Renal cortical epithelial cell (primary cell): Measurements from ENCODE around the gene KCTD5. TPM values are rescaled to one million over a fixed set of nuclear protein-coding genes. Genes with fewer than 3 reads are reported as not detected.

Experiments
- DNase-seq: peaks from one replicate; pipeline ENCODE4 v3.0.0-alpha.2; 2011; ENCODE audit warnings: low read depth
- total RNA-seq: library from RNA; depleted of rRNA; stranded (reverse); fragments of >200 nt; gene quantifications from 2 replicates; pipeline ENCODE4 v1.2.3, GENCODE V29; 2014

The KCTD5 gene
- total RNA-seq, 1 donor from 2014 or later, result 26.0 TPM

- DNase-seq, result no peak
Measured at GRCh38 chr16:2697401-2697948, 15.2 kb downstream of the KCTD5 start.

- no peak for DNase-seq
Measured at GRCh38 chr16:2698103-2698870, 16.0 kb downstream of the KCTD5 start.

GRCh38 chr16:2698965-2699750 lies 16.8 kb downstream of the KCTD5 start:
- no peak for DNase-seq

- no peak for DNase-seq
Measured at GRCh38 chr16:2699791-2700600, 17.7 kb downstream of the KCTD5 start.

DNA sequence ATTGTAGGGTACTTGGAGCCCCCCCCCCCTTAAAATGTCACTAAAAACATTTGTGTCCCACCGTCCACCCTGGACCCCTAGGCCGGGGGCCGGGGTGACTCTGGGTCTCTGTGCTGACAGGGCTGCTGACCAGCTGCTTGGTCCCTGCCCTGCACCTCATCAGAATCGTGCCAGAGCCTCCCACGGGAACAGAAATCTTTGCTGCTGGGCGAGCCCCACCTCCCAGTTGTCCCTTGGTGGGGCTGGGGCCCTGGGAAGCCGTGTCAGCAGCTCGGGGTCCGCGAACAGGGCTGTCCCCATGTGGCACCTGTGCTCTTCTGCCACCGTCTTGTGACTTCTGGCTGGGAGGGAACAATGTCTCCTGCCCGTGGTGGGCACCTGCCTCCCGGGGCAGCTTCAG lies 18.5 kb downstream of the KCTD5 start:
- no peak for DNase-seq

DNA sequence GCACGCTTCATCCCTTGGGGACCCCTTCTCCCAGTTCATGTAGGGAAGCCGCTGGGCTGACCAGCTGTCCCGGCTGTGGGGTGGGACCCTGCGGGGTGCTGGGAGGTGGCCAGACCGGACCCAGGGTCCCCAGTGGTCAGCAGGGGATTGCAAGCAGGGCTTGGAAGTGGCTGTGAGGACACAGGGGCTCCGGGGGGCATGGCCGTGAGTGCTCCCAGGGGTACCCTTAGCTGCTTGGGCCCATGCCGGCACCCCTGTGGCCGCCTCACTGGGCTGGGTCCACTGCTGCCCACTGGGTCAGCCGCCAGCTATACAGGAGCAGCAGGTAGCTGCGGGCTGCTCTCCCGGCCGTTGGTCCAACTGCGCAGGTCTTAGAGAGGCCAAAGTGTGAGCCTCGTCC lies 18.9 kb downstream of the KCTD5 start:
- DNase-seq, result no peak

- DNase-seq, result no peak
Measured at GRCh38 chr16:2701713-2702437, 19.6 kb downstream of the KCTD5 start.

DNA sequence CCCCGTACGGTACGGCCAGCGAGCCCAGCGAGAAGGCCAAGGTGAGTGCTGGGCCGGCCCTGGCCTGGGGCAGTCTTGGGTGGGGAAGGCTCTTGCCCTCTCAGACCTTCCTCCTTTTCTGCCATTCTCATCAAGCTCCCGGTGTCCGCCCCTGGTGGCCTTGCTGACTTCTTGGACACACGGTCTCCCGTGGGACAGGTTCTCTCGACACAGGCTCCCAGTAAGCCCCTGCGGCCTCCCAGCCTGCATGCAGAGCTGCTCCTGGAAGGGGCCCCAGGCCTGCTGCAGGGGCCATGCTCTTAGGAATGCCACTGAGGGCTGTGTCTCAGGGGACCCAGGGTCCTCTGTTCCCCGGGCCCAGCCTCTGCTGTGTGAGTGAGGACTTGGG lies 20.1 kb downstream of the KCTD5 start:
- no peak for DNase-seq

GRCh38 chr16:2702871-2703745 lies 20.8 kb downstream of the KCTD5 start:
- DNase-seq, result no peak

GRCh38 chr16:2704166-2704982 lies 22.1 kb downstream of the KCTD5 start:
- DNase-seq, result no peak

- DNase-seq, result no peak
Measured at GRCh38 chr16:2704983-2705275, 22.6 kb downstream of the KCTD5 start.

GRCh38 chr16:2705351-2705750 lies 23.0 kb downstream of the KCTD5 start:
- DNase-seq, result no peak

DNA sequence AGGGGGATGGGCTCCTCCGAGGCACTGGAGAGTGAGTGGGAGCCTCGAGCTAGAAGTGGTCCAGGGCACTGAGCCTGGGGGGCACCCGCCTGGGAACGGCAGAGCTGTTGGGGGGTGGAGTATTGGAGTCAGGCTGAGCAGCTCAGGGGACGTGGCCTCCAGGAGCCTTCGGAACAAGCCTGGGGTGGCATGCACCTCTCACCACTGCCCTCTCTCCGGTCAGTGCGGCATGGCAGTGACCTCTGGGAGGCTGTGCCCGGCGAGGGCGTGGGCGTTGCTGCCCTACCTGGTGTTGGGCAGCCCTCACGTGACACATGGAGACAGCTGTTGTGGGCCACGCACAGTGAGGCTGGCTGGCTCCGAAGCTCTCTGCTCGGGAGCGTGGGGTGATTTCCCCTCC lies 23.8 kb downstream of the KCTD5 start:
- DNase-seq, result no peak

DNA sequence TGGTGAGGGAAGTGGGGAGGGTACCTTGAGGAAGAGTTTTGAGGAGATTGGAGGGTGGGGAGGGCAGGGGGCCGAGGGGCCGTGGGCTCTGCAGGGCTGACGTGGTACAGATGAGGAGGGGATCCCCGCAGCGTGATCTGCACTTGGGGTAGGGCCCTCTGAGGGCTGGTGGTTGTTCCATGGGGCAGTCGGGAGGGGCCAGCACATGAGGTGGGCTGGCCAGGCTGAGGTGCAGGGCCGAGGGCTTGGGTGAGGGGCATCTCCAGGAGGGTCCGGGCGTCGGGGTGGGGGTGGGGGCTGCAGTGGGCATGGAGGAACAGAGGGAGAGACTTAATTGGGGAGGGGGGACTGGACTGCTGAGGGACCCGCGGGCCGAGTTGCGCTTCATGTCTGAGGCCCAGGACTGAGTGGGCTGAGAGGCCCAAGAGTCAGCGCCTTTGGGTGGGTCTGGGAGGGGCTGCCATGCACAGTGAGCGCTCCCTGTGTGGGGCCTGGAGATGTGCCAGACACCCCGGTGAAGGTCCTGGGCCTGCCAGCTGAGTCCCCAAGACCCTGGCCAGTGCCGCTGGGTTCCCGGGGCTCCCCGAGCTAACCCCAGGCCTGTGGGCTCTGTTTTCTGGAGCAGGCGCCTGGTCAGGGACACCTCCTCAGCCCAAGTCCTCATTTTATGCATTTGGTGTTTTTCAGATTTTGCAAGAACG lies 24.4 kb downstream of the KCTD5 start:
- no peak for DNase-seq

GRCh38 chr16:2707368-2708289 lies 25.3 kb downstream of the KCTD5 start:
- DNase-seq, result no peak

DNA sequence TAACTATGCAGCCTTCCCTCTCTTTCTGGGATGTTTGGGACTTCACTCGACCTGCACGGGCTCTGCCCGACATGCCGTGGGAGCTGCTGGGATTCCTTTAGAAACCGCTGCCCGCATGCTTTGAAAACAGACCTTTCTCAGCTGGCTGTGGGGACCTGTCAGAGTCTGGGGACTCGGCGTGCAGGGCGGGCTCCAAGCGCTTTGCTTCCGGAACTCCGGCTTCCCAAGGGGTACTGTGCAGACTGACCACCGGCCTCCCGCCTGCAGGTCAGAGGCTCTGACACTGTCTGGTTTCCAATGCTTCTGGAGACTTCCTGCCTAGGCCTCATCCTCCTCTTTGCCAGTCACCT lies 25.9 kb downstream of the KCTD5 start:
- DNase-seq, result no peak

DNA sequence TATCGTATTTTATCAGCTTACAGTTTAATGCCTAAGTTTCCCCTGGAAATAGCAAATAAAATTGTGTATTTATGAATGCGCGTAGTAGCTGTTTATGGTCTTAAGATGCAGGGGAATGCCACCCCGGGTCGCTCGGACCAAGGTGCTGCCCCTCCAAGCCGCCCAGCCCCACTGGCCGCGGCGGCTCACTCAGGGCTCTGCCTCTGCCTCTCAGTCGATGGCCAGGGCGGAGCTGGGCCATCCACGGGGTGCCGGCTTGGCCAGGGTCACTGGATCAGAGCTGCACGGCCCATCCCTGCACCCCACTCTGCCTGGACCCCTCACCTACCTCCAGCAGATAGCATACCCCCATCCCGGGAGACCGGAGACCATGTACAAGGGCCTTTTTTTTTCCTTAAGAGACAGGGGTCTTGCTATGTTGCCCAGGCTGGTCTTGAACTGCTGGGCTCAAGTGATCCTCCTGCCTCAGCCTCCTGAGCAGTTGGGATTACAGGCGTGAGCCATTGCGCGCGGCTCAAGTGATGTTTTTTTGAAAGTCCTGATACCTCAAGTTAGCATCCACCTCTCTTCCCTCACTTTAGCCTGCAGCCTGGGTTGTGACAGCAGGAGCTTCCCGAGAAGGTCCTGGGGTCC lies 26.7 kb downstream of the KCTD5 start:
- DNase-seq, result no peak

- no peak for DNase-seq
Measured at GRCh38 chr16:2709588-2709984, 27.3 kb downstream of the KCTD5 start.
